BJ (cell line): Measurements from ENCODE around the gene RBM38. TPM values are rescaled to one million over a fixed set of nuclear protein-coding genes. Genes with fewer than 3 reads are reported as not detected.
A peak's percentile ranks its signal among the peaks of the same experiment; 100 is the strongest.
"Not testable (repeated sequence)": the region's sequence is repeated elsewhere in the genome, so short reads cannot be mapped to it uniquely, and the experiment has no call there.

Source experiments
- CTCF ChIA-PET: fragments of 350-600 bp; formaldehyde crosslinking; extraction: SDS; loops from one replicate; lab custom pipeline; 2021; ENCODE audit warnings: antibody characterized with exemption, inconsistent platforms; lab: Yijun Ruan, JAX
- POLR2A ChIA-PET: fragments of 300-600 bp; sonication (Branson Sonifier 250); formaldehyde crosslinking; extraction: SDS; loops from one replicate; lab custom pipeline; 2021; ENCODE audit warnings: antibody characterized with exemption; lab: Charles Lee
- DNase-seq: peaks from one replicate; pipeline ENCODE4 v3.0.0-alpha.2; 2011; ENCODE audit warnings: low read depth
- H3K27me3 ChIP-seq: 2 replicates; pipeline ENCODE4 v1.6.0; 2011; ENCODE audit warnings: low read length; ENCODE audit not compliant: control insufficient read depth, insufficient read depth
- H3K36me3 ChIP-seq: 2 replicates; pipeline ENCODE4 v1.5.1; 2011; ENCODE audit warnings: low read length; ENCODE audit not compliant: control insufficient read depth, insufficient read depth
- H3K4me3 ChIP-seq: 2 replicates; pipeline ENCODE4 v1.5.1; 2011; ENCODE audit warnings: low read depth, mild to moderate bottlenecking, control low read depth, low read length
- polyA plus RNA-seq: library from polyadenylated mRNA; depleted of rRNA; stranded (reverse); fragments of >200 nt; gene quantifications from 2 replicates; pipeline ENCODE4 v1.2.3, GENCODE V29; 2011
- TF ChIP-seq, protein P1 (sequence below): IDR thresholded peaks from 2 replicates; pipeline ENCODE4 v1.5.1; 2011; ENCODE audit warnings: low read depth, mild to moderate bottlenecking, control low read depth, inconsistent platforms, low read length, moderate library complexity; ENCODE audit not compliant: insufficient read depth

Gene RBM38
- polyA plus RNA-seq, 1 experiment, result 5.2 TPM

GRCh38 chr20:57348922-57349574 is 42.1 kb upstream of the RBM38 start:
- DNase-seq, POLR2A ChIA-PET, H3K4me3 ChIP-seq, H3K27me3 ChIP-seq, H3K36me3 ChIP-seq: not testable (repeated sequence)
- CTCF ChIA-PET, result interaction anchor here (0.6 to 2.3 kb wide), 8 partner anchors 14 to 798 kb away, joined by 3 to 33 read pairs (median 4); no protein-coding TSS in a partner anchor

- TF ChIP-seq, protein P1, sequence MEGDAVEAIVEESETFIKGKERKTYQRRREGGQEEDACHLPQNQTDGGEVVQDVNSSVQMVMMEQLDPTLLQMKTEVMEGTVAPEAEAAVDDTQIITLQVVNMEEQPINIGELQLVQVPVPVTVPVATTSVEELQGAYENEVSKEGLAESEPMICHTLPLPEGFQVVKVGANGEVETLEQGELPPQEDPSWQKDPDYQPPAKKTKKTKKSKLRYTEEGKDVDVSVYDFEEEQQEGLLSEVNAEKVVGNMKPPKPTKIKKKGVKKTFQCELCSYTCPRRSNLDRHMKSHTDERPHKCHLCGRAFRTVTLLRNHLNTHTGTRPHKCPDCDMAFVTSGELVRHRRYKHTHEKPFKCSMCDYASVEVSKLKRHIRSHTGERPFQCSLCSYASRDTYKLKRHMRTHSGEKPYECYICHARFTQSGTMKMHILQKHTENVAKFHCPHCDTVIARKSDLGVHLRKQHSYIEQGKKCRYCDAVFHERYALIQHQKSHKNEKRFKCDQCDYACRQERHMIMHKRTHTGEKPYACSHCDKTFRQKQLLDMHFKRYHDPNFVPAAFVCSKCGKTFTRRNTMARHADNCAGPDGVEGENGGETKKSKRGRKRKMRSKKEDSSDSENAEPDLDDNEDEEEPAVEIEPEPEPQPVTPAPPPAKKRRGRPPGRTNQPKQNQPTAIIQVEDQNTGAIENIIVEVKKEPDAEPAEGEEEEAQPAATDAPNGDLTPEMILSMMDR, result no peak
These were observed 41.0 kb upstream of the RBM38 start for GRCh38 chr20:57350081-57350710.

GRCh38 chr20:57350726-57351041 is 40.5 kb upstream of the RBM38 start:
- peak overlapping the region; percentile 57 for H3K4me3 ChIP-seq
- CTCF ChIA-PET, result interaction anchor here (2.3 kb wide), 1 partner anchor 260 kb away, joined by 33 read pairs; no protein-coding TSS in a partner anchor
- H3K27me3 ChIP-seq, DNase-seq, H3K36me3 ChIP-seq, POLR2A ChIA-PET: not testable (repeated sequence)

More at GRCh38 chr20:57350081-57350710, 41.0 kb upstream of the RBM38 start:
- H3K27me3 ChIP-seq, result no peaks in the 10 kb centered on the region
- POLR2A ChIA-PET, result no interaction called here
- CTCF ChIA-PET, result interaction anchor here (1.0 to 2.3 kb wide), 5 partner anchors 13 to 799 kb away, joined by 3 to 33 read pairs (median 6); no protein-coding TSS in a partner anchor
- H3K4me3 ChIP-seq, result no peak overlapping the region
- DNase-seq, result no peak
- H3K36me3 ChIP-seq, result peaks cover 2% of the 10 kb centered on the region; the same call in 1 of the 2 replicates

DNA sequence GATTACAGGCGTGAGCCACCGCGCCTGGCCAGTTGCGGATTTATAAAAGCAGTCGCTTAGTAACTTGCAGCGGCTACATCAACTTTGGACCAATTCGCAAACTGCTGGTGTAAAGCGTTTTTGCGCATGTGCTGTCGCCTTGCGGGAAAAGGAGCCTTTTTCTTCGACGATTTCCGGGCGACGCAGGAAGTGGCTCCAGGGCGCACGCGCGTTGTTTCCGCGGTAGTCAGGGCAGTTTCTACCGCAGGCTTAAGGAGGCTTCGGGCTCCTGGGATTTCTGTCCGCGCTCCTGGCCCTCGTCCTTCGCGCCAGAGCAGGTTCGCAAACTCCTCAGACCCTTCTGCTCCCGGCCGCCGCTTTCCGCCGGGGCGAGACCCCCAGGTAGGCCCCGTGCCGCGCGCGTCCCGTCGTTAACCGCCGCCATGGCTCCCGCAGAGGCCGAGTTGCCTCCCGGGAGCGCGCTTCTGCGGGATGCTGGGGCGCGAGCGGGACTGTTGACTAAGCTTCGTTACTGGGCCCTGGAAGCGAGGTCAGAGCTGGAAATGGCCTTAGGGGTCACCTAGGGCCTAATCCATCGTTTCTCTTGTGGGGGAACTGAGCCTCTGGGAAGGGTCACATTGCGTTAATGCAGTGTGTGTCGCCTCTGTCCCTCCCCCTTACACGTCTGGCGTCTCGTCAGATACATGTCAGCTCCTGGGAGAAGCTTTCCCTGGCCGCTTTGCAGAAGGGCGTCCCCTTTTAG is 40.0 kb upstream of the RBM38 start, which contains the start of gene RAE1:
RAE1 (plus strand) TSS at position 214 of the 742 bp plus-strand sequence. CDS start 2,784 bp downstream, outside the sequence.
- Histone ChIP-seq H3K4me3 (peak within 1 kb of the TSS; percentile 57), H3K36me3 (peaks cover 3% of the 10 kb centered on the region), H3K27me3 (no peaks in the 10 kb centered on the region)
- TF ChIP-seq, protein P1, result no peak
- peak; percentile 76 for DNase-seq
- CTCF ChIA-PET, result no interaction called here
- POLR2A ChIA-PET, result no interaction called here

DNA sequence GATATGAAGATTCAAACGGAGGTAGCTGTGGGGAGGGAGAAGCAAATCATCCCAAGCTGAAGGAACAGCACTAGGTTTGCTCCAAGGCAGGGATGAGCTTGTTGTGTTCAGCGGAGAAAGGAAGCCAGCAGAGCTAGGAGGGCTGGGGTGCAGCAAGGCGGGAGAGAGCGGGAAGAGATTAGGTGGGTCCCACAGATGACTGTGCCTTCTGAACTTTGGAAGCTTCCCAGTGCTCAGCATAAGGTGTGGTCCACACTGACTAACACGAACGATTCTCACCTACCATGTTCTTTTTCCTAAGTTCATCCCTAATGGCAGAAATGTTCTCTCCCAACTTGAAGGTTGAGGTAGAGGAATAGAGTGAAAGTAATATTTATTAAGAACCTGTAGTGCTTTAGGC is 38.9 kb upstream of the RBM38 start:
- ChIA-PET CTCF (interaction anchor here (1.3 kb wide), 1 partner anchor 30 kb away, joined by 3 read pairs; no protein-coding TSS in a partner anchor), POLR2A (no interaction called here)
- DNase-seq, result no peak
- TF ChIP-seq, protein P1, result no peak
- peak overlapping the region; percentile 57; the same call in 1 of the 2 replicates for H3K4me3 ChIP-seq
- no peaks in the 10 kb centered on the region for H3K27me3 ChIP-seq
- peaks cover 7% of the 10 kb centered on the region for H3K36me3 ChIP-seq

DNA sequence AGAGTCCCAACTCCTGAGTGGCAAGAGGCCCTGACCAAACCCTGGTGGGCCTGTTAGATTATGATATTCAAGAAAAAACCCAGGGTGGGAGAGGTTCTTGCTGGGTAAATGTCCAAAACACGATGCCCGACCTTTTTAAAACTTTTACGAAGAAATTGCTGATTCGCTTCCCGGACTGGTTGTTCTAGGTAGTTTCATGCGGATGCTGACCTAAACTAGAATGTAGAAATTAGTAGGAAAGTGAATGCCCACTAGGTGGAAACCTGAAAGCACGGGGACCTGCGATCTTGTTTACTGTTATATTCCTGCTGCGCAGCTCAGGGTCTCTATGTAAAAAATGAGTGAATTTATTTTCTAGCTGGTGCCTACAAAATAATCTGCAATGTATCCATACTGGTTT is 37.8 kb upstream of the RBM38 start:
- Histone ChIP-seq H3K36me3 (peaks cover 7% of the 10 kb centered on the region), H3K4me3 (no peak overlapping the region), H3K27me3 (no peaks in the 10 kb centered on the region)
- ChIA-PET POLR2A (no interaction called here), CTCF (interaction anchor here (1.3 kb wide), 1 partner anchor 29 kb away, joined by 3 read pairs; no protein-coding TSS in a partner anchor)
- TF ChIP-seq, protein P1, result no peak
- DNase-seq, result no peak
